Frontal cortex (tissue), 4 donors: ENCODE data around the gene CASK. TPM values are rescaled to one million over a fixed set of nuclear protein-coding genes. Genes with fewer than 3 reads are reported as not detected.
"Not testable (repeated sequence)": the region's sequence is repeated elsewhere in the genome, so short reads cannot be mapped to it uniquely, and the experiment has no call there.

ENCODE experiments used
- DNase-seq, 2 donors: peaks; one replicate each; pipeline ENCODE4 v3.0.0; 2012; ENCODE audit warnings: low spot score in 2 of 2
- FAIRE-seq: peaks from 2 replicates; lab custom pipeline; 2012; peaks lifted over from hg19 to GRCh38; lab: Jason Lieb, UNC
- total RNA-seq: library from RNA; depleted of rRNA; stranded (reverse); fragments of >200 nt; gene quantifications from one replicate; pipeline ENCODE4 v1.2.3, GENCODE V29; 2014
- donor health status: control.
- donor health status: control.
- donor health status: control.

Gene CASK
- total RNA-seq, 1 donor from 2014 or later: 72.6 TPM

GRCh38 chrX:41538707-41539106 is 384.6 kb downstream of the CASK start:
- FAIRE-seq: no peak
- no peak for DNase-seq

GRCh38 chrX:41530085-41530484 is 393.3 kb downstream of the CASK start:
- DNase-seq (no peak), FAIRE-seq (no peak)

- FAIRE-seq: no peak
These were observed 394.1 kb downstream of the CASK start for GRCh38 chrX:41529221-41529620.

GRCh38 chrX:41528784-41529183 is 394.6 kb downstream of the CASK start:
- DNase-seq (no peak), FAIRE-seq (no peak)

More at GRCh38 chrX:41529221-41529620, 394.1 kb downstream of the CASK start:
- DNase-seq: no peak

GRCh38 chrX:41526925-41527324 is 396.4 kb downstream of the CASK start:
- no peak for DNase-seq

GRCh38 chrX:41526271-41526670 is 397.1 kb downstream of the CASK start:
- FAIRE-seq (no peak), DNase-seq (no peak)

More at GRCh38 chrX:41526925-41527324, 396.4 kb downstream of the CASK start:
- no peak for FAIRE-seq

GRCh38 chrX:41522671-41523070 is 400.7 kb downstream of the CASK start:
- DNase-seq: no peak
- no peak for FAIRE-seq

GRCh38 chrX:41522081-41522480 is 401.3 kb downstream of the CASK start:
- FAIRE-seq: no peak
- no peak for DNase-seq

GRCh38 chrX:41519468-41519867 is 403.9 kb downstream of the CASK start:
- FAIRE-seq (no peak), DNase-seq (no peak)

GRCh38 chrX:41518841-41519220 is 404.5 kb downstream of the CASK start:
- FAIRE-seq: no peak
- DNase-seq: no peak

GRCh38 chrX:41518127-41518840 is 405.1 kb downstream of the CASK start:
- FAIRE-seq: no peak
- DNase-seq: no peak

- no peak for DNase-seq
- FAIRE-seq: no peak
These were observed 406.2 kb downstream of the CASK start for GRCh38 chrX:41516999-41517765.

- DNase-seq (no peak), FAIRE-seq (no peak)
These were observed 406.9 kb downstream of the CASK start for GRCh38 chrX:41516456-41516855.

- FAIRE-seq: no peak
These were observed 408.0 kb downstream of the CASK start for GRCh38 chrX:41515376-41515775.

GRCh38 chrX:41514179-41514578 is 409.2 kb downstream of the CASK start:
- FAIRE-seq (no peak), DNase-seq (no peak)

More at GRCh38 chrX:41515376-41515775, 408.0 kb downstream of the CASK start:
- no peak for DNase-seq

- DNase-seq, FAIRE-seq: not testable (repeated sequence)
These were observed 410.5 kb downstream of the CASK start for GRCh38 chrX:41512853-41513252.

- FAIRE-seq: no peak
- DNase-seq: no peak
These were observed 411.0 kb downstream of the CASK start for GRCh38 chrX:41512394-41512793.

GRCh38 chrX:41507919-41508318 is 415.4 kb downstream of the CASK start:
- FAIRE-seq (no peak), DNase-seq (no peak)

GRCh38 chrX:41502004-41502403 is 421.4 kb downstream of the CASK start:
- DNase-seq (no peak), FAIRE-seq (no peak)

GRCh38 chrX:41499984-41500383 is 423.4 kb downstream of the CASK start:
- no peak for DNase-seq
- FAIRE-seq: no peak

- FAIRE-seq (no peak), DNase-seq (no peak)
These were observed 424.2 kb downstream of the CASK start for GRCh38 chrX:41499195-41499594.
